K562 (cell line): ENCODE data around the gene CD6. TPM values are rescaled to one million over a fixed set of nuclear protein-coding genes. Genes with fewer than 3 reads are reported as not detected.

ENCODE experiments used
- ATAC-seq: fragments of 200-7000 bp; cut with Tn5 transposase; 3 replicates; pipeline ENCODE4 v1.9.1; 2020; ENCODE audit warnings: moderate library complexity
- BruUV-seq: library from RNA; stranded (reverse); fragments of 400-500 nt; replicated peaks from 2 replicates; lab custom pipeline; 2021; lab: Mats Ljungman, UMichigan
- CTCF ChIA-PET: fragments of 300-600 bp; formaldehyde crosslinking; extraction: SDS; loops from one replicate; lab custom pipeline; 2021; ENCODE audit warnings: low intra/inter-chr PET ratio; lab: Yijun Ruan, JAX
- POLR2A ChIA-PET: fragments of 300-600, 350-650 bp; sonication (Branson Sonifier 250); formaldehyde crosslinking; extraction: SDS; loops from one replicate; lab custom pipeline; 2021; ENCODE audit warnings: antibody characterized with exemption, inconsistent platforms; lab: Yijun Ruan, JAX
- DNase-seq, 4 experiments: peaks; one replicate each; pipeline versions ENCODE4 v3.0.0 to v3.0.0-alpha.2; 2011 to 2018; ENCODE audit warnings: low spot score in 3 of 4, mixed read lengths in 3 of 4; ENCODE audit errors: extremely low read depth in 1 of 4
- FAIRE-seq: peaks from 2 replicates; lab custom pipeline; 2011; peaks lifted over from hg19 to GRCh38; lab: Jason Lieb, UNC
- H2AFZ ChIP-seq: 2 replicates; pipeline ENCODE4 v1.6.0; 2011; ENCODE audit warnings: low read depth, low read length, control low read depth, inconsistent platforms
- H3K27ac ChIP-seq: fragments of 200-600 bp; 3 replicates; pipeline ENCODE4 v1.8.0; 2011; ENCODE audit warnings: low read depth, mild to moderate bottlenecking, control low read depth, inconsistent platforms, low read length, moderate library complexity, mixed read lengths; ENCODE audit errors: extremely low read depth
- H3K27me3 ChIP-seq, 2 experiments: fragments of 300-600 bp in 1 of 2; 2 replicates in 1 of 2; 3 replicates in 1 of 2; pipeline versions ENCODE4 v1.6.0 to v1.8.0; 2011; ENCODE audit warnings: inconsistent platforms in 2 of 2, low read length in 2 of 2, mild to moderate bottlenecking in 1 of 2, mixed read lengths in 1 of 2, moderate library complexity in 1 of 2; ENCODE audit not compliant: control insufficient read depth in 2 of 2, insufficient read depth in 2 of 2
- H3K36me3 ChIP-seq: fragments of 300-600 bp; 3 replicates; pipeline ENCODE4 v1.8.0; 2011; ENCODE audit warnings: mild to moderate bottlenecking, low read length, inconsistent platforms; ENCODE audit not compliant: control insufficient read depth, insufficient read depth
- H3K4me1 ChIP-seq, 2 experiments: fragments of 200-600 bp in 1 of 2; replicated peaks in 1 of 2; 2 replicates in 1 of 2; 3 replicates in 1 of 2; pipeline versions ENCODE4 v1.5.1 to v1.8.0; 2011; ENCODE audit warnings: inconsistent platforms in 2 of 2, low read length in 2 of 2, mild to moderate bottlenecking in 1 of 2, mixed read lengths in 1 of 2, moderate library complexity in 1 of 2; ENCODE audit not compliant: control insufficient read depth in 2 of 2, insufficient read depth in 2 of 2
- H3K4me2 ChIP-seq: 2 replicates; pipeline ENCODE4 v1.6.1; 2011; ENCODE audit warnings: low read length, control low read depth, inconsistent platforms, mixed read lengths; ENCODE audit not compliant: insufficient read depth
- H3K4me3 ChIP-seq: fragments of 200-600 bp; sonication (generic), shearing (Covaris generic); 2 replicates; pipeline ENCODE4 v1.5.1; 2016; ENCODE audit warnings: control low read depth, inconsistent platforms
- H3K79me2 ChIP-seq: fragments of 200-600 bp; 3 replicates; pipeline ENCODE4 v1.8.0; 2011; ENCODE audit warnings: low read length, inconsistent platforms; ENCODE audit not compliant: control insufficient read depth, insufficient read depth
- H3K9ac ChIP-seq, 2 experiments: 2 replicates each; pipeline versions ENCODE4 v1.6.0 to v1.6.1; 2011; ENCODE audit warnings: low read depth in 2 of 2, low read length in 2 of 2, control low read depth in 1 of 2, inconsistent platforms in 1 of 2, mild to moderate bottlenecking in 1 of 2, mixed read lengths in 1 of 2; ENCODE audit not compliant: insufficient read depth in 1 of 2
- H3K9me1 ChIP-seq: one replicate; pipeline ENCODE4 v1.6.0; 2011; ENCODE audit warnings: inconsistent platforms, mild to moderate bottlenecking, low read length, moderate library complexity; ENCODE audit not compliant: control insufficient read depth, insufficient read depth
- H3K9me3 ChIP-seq: replicated peaks from 2 replicates; pipeline ENCODE4 v1.5.1; 2011; ENCODE audit warnings: low read depth, low read length, inconsistent platforms; ENCODE audit not compliant: control insufficient read depth, insufficient read depth
- H4K20me1 ChIP-seq: replicated peaks from 2 replicates; pipeline ENCODE4 v1.6.1; 2011; ENCODE audit warnings: low read length, inconsistent platforms, mixed read lengths; ENCODE audit not compliant: control insufficient read depth, insufficient read depth
- E2F6 ChIP-seq, 2 experiments: IDR thresholded peaks; 2 replicates each; pipeline ENCODE4 v1.6.1; 2011; ENCODE audit warnings: borderline replicate concordance in 1 of 2, control low read depth in 1 of 2, low read depth in 1 of 2, low read length in 1 of 2, mild to moderate bottlenecking in 1 of 2, mixed read lengths in 1 of 2, moderate library complexity in 1 of 2; ENCODE audit not compliant: insufficient read depth in 1 of 2, insufficient read length in 1 of 2, poor library complexity in 1 of 2, severe bottlenecking in 1 of 2; ENCODE audit errors: extremely low read depth in 1 of 2
- FOXK1 ChIP-seq: sonication (generic); formaldehyde crosslinking; IDR thresholded peaks from 2 replicates; pipeline ENCODE4 v1.8.0; 2022; ENCODE audit warnings: missing genetic modification reagents, mild to moderate bottlenecking, borderline replicate concordance
- FOXP1 ChIP-seq: sonication (generic); formaldehyde crosslinking; IDR thresholded peaks from 2 replicates; pipeline ENCODE4 v1.8.0; 2022; ENCODE audit warnings: mild to moderate bottlenecking, missing genetic modification reagents
- GABPA ChIP-seq: fragments of 200-800 bp; sonication (Bioruptor generic); conservative IDR thresholded peaks from 2 replicates; pipeline ENCODE4 v1.6.1; 2016; ENCODE audit warnings: low read depth, missing genetic modification characterization, missing compliant biosample characterization
- ZNF318 ChIP-seq, 2 experiments: fragments of 450-650 bp; IDR thresholded peaks; 2 replicates each; pipeline ENCODE4 v1.6.1; 2016; ENCODE audit warnings: mild to moderate bottlenecking in 2 of 2, borderline replicate concordance in 1 of 2, low read depth in 1 of 2, moderate library complexity in 1 of 2
- WGBS: fragments of 100-300 bp; shearing (Covaris generic); methylation state at CpG from one replicate; pipeline ENCODE4 v1.1.6; 2016; ENCODE audit warnings: low coverage, mixed read lengths; ENCODE audit not compliant: insufficient coverage; ENCODE audit errors: missing lambda C conversion rate; 5-methylcytosine and 5-hydroxymethylcytosine counted together
- in situ Hi-C: fragments of 300-500 bp; cut with MboI; formaldehyde crosslinking; loops from 4 replicates; pipeline ENCODE4 v1.15.0; 2018; ENCODE audit warnings: inconsistent platforms, mixed read lengths
- intact Hi-C: fragments of 100-400 bp; cut with micrococcal nuclease; formaldehyde crosslinking; loops from 2 replicates; pipeline ENCODE4 v1.14.2; 2022
- polyA plus RNA-seq, 8 experiments: library from polyadenylated mRNA; depleted of rRNA in 4 of 8; stranded (reverse) in 5 of 8; unstranded in 3 of 8; fragments of >200 nt; fragmentation: Nextera tagmentation in 2 of 8; fragmentation: Illumina TruSeq in 1 of 8; extraction: Ambion mirVana in 2 of 8; extraction: Trizol in 1 of 8; gene quantifications; 2 replicates each; pipeline versions ENCODE4 v1.2.1 to v1.2.3, GENCODE V29; 2011 to 2014; ENCODE audit warnings: inconsistent platforms in 1 of 8, missing spikeins in 1 of 8
- total RNA-seq, 7 experiments: library from RNA; depleted of rRNA in 6 of 7; stranded (reverse); fragments of >200 nt in 6 of 7; fragmentation: Illumina TruSeq in 2 of 7; extraction: Trizol in 2 of 7; gene quantifications; 2 replicates each; pipeline versions ENCODE4 v1.2.1 to v1.2.3, GENCODE V29; 2011 to 2021; ENCODE audit warnings: low replicate concordance in 1 of 7

Gene CD6
- total and polyA plus RNA-seq, 9 of the 15 experiments (the other 6 are each of a cell fraction or from before 2014, with no cell fraction given), result 0.84 TPM; not detected in 8

GRCh38 chr11:61007383-61007955, 36.0 kb downstream of the CD6 start:
- H3K27me3 ChIP-seq, result peaks cover 65 to 84% of the 10 kb centered on the region in 2 experiments
- H3K4me3 ChIP-seq, result no peak overlapping the region
- no peak overlapping the region for H3K4me2 ChIP-seq
- WGBS, result 6% methylated on average over 45 of the region's 52 CpGs
- CTCF ChIA-PET, result no interaction called here
- H3K36me3 ChIP-seq, result no peaks in the 10 kb centered on the region
- H3K27ac ChIP-seq, result no peak overlapping the region
- no peaks in the 10 kb centered on the region for H3K9me3 ChIP-seq
- peak in 1 of 4 experiments; percentile 19 for DNase-seq
- H3K9me1 ChIP-seq, result no peaks in the 10 kb centered on the region
- in situ Hi-C loops, result no loop called here
- H3K4me1 ChIP-seq, result peaks cover 0 to 20% of the 10 kb centered on the region in 2 experiments; a peak in 3 of 5 replicates
- no peaks in the 10 kb centered on the region for H3K79me2 ChIP-seq
- TF ChIP-seq ZNF318 (IDR thresholded peaks at IDR 0.05; ENCODE audit: borderline replicate concordance in 1 of 2, low read depth in 1 of 2) (no peak), FOXK1 (CRISPR knock-in tag) (no peak), E2F6 (IDR thresholded peaks at IDR 0.05; ENCODE audit: borderline replicate concordance in 1 of 2, extremely low read depth in 1 of 2, insufficient read depth in 1 of 2, insufficient read length in 1 of 2, low read depth in 1 of 2, low read length in 1 of 2, poor library complexity in 1 of 2, severe bottlenecking in 1 of 2) (peak in 1 of 2 experiments; percentile 35), GABPA (tag) (0 out of 2 replicates have a peak, but pooled peaks have one; percentile 13), FOXP1 (CRISPR knock-in tag) (no peak)
- TF ChIP-seq, all 486 proteins: peak for 2
- Histone ChIP-seq H3K9ac (no peak overlapping the region), H4K20me1 (peaks cover 8% of the 10 kb centered on the region; the same call in 1 of the 2 replicates), H2AFZ (no peak overlapping the region)
- FAIRE-seq (no peak), ATAC-seq (peak; percentile 18; the same call in 1 of the 3 replicates)
- BruUV-seq, result no TSS peak
- POLR2A ChIA-PET, result interaction anchor here (0.6 kb wide), 1 partner anchor 212 kb away, joined by 3 read pairs; no protein-coding TSS in a partner anchor
- intact Hi-C loops, result no loop called here
